VCaP (cell line): ENCODE data around the gene POC1A.
"Not testable (repeated sequence)": the region's sequence is repeated elsewhere in the genome, so short reads cannot be mapped to it uniquely, and the experiment has no call there.

Experiments used
- H3K27ac ChIP-seq: fragments of 450-650 bp; 2 replicates; pipeline ENCODE4 v1.5.1; 2017
- TF ChIP-seq, protein P1 (sequence below): fragments of 450-650 bp; conservative IDR thresholded peaks from 2 replicates; pipeline ENCODE4 v1.5.1; 2017; ENCODE audit warnings: mild to moderate bottlenecking, moderate library complexity

The POC1A gene

DNA sequence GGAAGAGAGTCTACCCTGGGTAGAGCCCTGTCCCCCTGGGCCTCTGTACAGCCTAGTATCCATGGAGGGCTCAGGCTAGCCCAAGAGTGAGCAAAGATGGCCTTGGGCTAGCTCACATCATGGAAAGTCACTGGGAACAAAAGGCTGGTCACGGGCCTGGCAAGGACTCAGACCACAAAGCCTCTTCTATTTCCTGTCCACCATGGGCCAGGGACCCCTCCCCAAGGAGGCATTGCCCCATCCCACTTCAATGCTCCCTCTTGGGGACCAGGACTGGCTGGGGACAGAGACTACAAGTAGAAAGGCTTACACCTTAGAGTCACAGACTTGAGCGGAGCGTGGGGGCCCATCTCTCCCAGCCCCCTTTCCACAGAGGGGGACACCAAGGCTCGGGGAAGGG, 114.8 kb downstream of the POC1A start:
- TF ChIP-seq, protein P1, sequence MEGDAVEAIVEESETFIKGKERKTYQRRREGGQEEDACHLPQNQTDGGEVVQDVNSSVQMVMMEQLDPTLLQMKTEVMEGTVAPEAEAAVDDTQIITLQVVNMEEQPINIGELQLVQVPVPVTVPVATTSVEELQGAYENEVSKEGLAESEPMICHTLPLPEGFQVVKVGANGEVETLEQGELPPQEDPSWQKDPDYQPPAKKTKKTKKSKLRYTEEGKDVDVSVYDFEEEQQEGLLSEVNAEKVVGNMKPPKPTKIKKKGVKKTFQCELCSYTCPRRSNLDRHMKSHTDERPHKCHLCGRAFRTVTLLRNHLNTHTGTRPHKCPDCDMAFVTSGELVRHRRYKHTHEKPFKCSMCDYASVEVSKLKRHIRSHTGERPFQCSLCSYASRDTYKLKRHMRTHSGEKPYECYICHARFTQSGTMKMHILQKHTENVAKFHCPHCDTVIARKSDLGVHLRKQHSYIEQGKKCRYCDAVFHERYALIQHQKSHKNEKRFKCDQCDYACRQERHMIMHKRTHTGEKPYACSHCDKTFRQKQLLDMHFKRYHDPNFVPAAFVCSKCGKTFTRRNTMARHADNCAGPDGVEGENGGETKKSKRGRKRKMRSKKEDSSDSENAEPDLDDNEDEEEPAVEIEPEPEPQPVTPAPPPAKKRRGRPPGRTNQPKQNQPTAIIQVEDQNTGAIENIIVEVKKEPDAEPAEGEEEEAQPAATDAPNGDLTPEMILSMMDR = no peak
- no peak overlapping the region for H3K27ac ChIP-seq

DNA sequence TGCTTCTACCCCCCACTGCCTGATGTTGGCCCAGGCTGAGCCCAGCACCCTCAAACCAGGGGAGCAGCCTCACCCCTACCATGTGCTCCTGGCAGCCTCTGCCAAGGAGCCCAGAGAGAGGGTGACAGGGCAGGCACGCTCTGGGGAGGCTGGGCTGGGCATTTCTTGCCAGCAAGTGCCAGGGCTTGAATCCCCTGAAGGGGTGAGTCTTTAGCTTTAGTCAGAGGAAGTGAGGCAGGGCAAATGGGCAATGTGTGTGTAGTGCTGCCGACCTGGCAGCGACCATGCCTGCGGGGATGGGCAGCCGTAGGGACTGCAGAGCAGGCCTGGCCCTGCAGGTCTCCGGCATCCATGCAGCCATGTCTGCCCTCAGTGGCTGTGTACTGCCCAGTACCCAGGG, 116.0 kb downstream of the POC1A start:
- H3K27ac ChIP-seq = no peak overlapping the region
- TF ChIP-seq, protein P1 = no peak

DNA sequence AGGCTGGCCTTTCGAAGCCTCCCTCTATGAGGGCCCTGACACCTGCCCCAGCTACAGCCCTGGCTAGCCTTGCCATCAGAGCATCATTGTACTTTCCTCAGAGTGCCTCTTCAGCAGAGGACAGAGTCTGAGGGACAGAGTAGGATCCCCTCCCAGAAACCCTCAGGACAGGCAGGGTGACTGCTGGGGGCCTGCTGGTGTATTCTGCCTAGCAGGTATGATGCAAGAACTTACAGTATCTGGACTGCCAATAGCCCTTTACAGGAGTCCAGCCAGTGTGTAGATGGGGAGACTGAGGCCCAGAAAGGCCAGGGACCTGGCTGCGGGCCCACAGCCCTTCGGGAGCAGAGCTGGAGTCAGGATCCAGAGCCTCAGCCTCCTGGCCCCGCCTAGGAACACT, 116.9 kb downstream of the POC1A start:
- H3K27ac ChIP-seq = no peak overlapping the region
- TF ChIP-seq, protein P1 = no peak

DNA sequence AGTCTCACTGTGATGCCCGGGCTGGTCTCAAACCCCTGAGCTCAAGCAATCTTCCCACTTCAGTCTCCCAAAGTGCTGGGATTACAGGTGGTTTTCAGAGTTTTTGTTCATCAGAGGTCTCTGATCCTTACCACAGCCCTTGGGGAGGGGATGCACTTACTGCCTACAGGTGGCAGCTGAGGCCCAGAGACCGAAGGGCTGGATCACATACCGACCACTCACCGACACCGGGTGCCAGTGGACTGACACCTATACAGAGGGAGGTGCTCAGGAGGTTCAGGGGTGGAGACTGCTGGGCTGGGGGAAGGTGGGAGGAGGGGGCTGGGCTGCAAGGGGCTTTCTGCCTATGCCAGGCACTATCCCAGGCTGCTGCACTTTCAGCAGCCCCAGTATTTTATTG, 117.4 kb downstream of the POC1A start:
- no peak overlapping the region for H3K27ac ChIP-seq
- TF ChIP-seq, protein P1 = no peak; the same call in 1 of the 2 replicates

DNA sequence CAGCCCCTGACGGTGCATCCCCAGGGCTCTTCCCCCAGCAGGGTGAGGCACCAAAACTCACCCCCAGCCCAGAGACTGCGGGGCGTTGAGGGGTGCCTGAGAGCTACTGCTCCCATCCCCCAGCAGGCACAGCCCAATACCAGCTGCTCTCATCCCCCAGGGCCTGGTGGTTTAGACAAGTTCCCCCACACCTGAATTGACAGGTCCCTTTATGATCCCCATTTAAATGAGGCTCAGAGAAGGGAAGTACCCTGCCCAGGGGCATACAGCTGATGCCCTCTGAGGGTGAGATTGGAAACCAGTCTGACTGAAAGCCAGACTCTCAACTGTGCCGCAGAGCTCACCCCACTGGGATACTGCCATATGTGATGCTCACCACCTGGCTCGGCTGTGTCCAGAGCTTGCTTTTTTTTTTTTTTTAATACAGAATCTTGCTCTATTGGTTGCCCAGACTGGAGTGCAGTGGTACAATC, 118.0 kb downstream of the POC1A start:
- TF ChIP-seq, protein P1 = no peak

DNA sequence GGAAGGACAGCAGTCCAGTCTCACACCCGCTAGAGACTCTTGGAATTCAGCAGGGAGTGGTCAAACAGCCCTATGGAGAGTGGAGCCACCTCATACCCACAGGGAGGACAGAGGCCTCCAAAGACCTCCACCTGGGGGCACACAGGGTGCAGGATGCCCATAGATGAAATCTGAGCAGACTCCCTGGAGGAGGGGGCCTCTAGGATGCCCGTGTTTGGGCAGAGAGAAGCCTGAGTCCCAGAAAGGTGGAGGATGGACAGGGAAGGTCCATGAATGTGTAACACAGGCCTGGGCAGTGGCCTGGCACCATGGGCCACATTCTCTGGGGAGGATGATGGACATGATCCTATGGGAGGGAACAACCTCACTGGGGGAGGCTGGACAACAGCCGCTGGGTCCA, 119.6 kb downstream of the POC1A start:
- TF ChIP-seq, protein P1 = no peak

More for the DNA sequence above, 118.0 kb downstream of the POC1A start:
- H3K27ac ChIP-seq = no peak overlapping the region

DNA sequence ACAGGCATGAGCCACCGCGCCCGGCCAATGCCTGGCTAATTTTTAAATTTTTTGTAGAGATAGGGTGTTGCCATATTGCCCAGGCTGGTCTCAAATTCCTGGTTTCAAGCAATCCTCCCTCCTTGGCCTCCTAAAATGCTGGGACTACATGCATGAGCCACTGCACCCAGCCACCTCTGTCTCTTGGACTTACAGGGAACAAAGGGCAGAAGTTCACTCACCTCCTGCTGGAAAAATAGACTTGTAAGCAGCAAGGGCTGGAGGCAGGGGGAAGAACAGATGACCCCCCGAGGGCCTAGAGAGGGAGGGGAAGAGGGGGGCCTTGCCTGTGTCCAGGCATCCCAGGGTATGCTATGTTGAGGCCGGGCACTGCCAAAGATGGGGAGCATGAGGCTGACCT, 120.0 kb downstream of the POC1A start:
- TF ChIP-seq, protein P1 = no peak
- no peak overlapping the region for H3K27ac ChIP-seq

More for the DNA sequence above, 119.6 kb downstream of the POC1A start:
- no peak overlapping the region for H3K27ac ChIP-seq

DNA sequence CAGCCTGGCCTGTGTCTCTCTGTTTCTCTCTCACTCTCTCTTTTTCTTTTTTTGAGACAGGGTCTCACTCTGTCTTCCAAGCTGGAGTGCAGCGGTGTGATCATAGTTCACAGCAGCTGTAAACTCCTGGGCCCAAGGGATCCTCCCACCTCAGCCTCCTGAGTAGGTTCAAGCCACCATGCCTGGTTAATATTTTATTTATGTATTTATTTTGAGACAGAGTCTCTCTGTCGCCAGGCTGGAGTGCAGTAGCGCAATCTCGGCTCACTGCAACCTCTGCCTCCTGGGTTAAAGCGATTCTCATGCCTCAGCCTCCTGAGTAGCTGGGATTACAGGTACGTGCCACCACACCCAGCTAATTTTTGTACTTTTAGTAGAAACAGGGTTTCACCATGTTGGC, 120.5 kb downstream of the POC1A start:
- H3K27ac ChIP-seq = not testable (repeated sequence)
